Ishikawa (cell line): ENCODE data around the gene FBLN5.

Experiments used
- CEBPB ChIP-seq: IDR thresholded peaks from 2 replicates; pipeline ENCODE4 v1.6.1; 2012
- CREB1 ChIP-seq: IDR thresholded peaks from 2 replicates; pipeline ENCODE4 v1.6.1; 2012; ENCODE audit warnings: low read depth
- EGR1 ChIP-seq: IDR thresholded peaks from 2 replicates; pipeline ENCODE4 v1.6.1; 2012
- EP300 ChIP-seq: IDR thresholded peaks from 2 replicates; pipeline ENCODE4 v1.6.1; 2012; ENCODE audit warnings: borderline replicate concordance
- FOXM1 ChIP-seq: IDR thresholded peaks from 2 replicates; pipeline ENCODE4 v1.6.1; 2012; ENCODE audit warnings: low read depth, borderline replicate concordance
- NFIC ChIP-seq: IDR thresholded peaks from 2 replicates; pipeline ENCODE4 v1.6.1; 2012
- RAD21 ChIP-seq: IDR thresholded peaks from 2 replicates; pipeline ENCODE4 v1.6.1; 2012; ENCODE audit warnings: low read depth
- TAF1 ChIP-seq: IDR thresholded peaks from 2 replicates; pipeline ENCODE4 v1.6.1; 2012; ENCODE audit warnings: low read depth, mild to moderate bottlenecking
- TCF12 ChIP-seq: IDR thresholded peaks from 2 replicates; pipeline ENCODE4 v1.6.1; 2012; ENCODE audit warnings: low read depth
- TEAD4 ChIP-seq: IDR thresholded peaks from 2 replicates; pipeline ENCODE4 v1.6.1; 2012
- YY1 ChIP-seq: IDR thresholded peaks from 2 replicates; pipeline ENCODE4 v1.6.1; 2012; ENCODE audit warnings: low read depth
- ZBTB7A ChIP-seq: IDR thresholded peaks from 2 replicates; pipeline ENCODE4 v1.6.1; 2012; ENCODE audit warnings: low read depth
- TF ChIP-seq, protein P1 (sequence below): IDR thresholded peaks from 2 replicates; pipeline ENCODE4 v1.6.1; 2012
- TF ChIP-seq, protein P2 (sequence below): IDR thresholded peaks from 2 replicates; pipeline ENCODE4 v1.6.1; 2012
- TF ChIP-seq, protein P3 (sequence below): IDR thresholded peaks from 2 replicates; pipeline ENCODE4 v1.6.1; 2012; ENCODE audit warnings: low read depth, mild to moderate bottlenecking

Gene FBLN5

DNA sequence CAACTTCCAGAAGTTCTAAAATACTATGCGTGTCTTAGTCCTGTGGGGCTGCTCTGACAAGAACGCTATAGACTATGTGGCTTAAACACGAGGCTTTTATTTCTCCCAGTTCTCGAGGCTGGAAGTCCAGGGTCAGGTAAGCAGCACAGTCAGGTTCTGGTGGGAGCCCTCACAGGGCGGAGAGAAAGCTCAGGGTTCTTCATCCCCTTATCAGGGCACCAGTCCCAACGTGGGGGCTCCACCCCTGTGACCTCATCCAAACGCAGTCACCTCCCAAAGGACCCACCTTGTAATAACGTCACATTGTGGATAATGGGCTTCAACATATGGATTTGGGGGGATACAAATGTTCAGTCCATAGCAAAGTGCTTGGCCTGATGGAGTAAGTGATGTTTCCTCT is 43.0 kb downstream of the FBLN5 start:
- TF ChIP-seq ZBTB7A (no peak), NFIC (no peak), CEBPB (no peak), RAD21 (no peak), EP300 (no peak), EGR1 (no peak), CREB1 (no peak), TCF12 (no peak)
- TF ChIP-seq, protein P1, sequence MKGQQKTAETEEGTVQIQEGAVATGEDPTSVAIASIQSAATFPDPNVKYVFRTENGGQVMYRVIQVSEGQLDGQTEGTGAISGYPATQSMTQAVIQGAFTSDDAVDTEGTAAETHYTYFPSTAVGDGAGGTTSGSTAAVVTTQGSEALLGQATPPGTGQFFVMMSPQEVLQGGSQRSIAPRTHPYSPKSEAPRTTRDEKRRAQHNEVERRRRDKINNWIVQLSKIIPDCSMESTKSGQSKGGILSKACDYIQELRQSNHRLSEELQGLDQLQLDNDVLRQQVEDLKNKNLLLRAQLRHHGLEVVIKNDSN = no peak
- TF ChIP-seq, protein P2, sequence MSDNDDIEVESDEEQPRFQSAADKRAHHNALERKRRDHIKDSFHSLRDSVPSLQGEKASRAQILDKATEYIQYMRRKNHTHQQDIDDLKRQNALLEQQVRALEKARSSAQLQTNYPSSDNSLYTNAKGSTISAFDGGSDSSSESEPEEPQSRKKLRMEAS = no peak

DNA sequence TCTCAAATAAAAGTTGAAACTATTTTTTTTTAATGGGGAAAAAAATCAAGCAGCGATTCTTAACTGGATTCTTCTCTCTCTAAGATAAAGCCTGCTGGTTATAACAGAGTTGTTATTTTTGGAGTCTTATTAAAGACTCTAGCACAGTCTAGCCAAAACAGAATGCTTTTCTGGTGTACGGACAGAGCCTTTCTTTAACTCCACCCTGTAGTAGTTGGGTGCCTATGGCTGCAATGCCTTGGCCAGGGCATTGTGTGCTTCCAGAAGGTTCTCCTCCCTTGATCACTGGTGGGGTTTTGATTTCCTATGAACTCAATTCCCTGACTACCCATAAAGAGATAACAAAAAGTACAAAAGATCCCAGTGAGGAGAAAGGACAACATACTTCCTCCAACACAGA is 44.4 kb downstream of the FBLN5 start:
- no peak for TF ChIP-seq TEAD4
- no peak for TF ChIP-seq YY1
- TF ChIP-seq, protein P1 = no peak
- TF ChIP-seq EP300 = no peak
- no peak for TF ChIP-seq CREB1
- no peak for TF ChIP-seq TAF1
- no peak for TF ChIP-seq TCF12
- no peak for TF ChIP-seq RAD21
- no peak for TF ChIP-seq CEBPB
- TF ChIP-seq ZBTB7A = no peak
- TF ChIP-seq EGR1 = no peak
- TF ChIP-seq, protein P3, sequence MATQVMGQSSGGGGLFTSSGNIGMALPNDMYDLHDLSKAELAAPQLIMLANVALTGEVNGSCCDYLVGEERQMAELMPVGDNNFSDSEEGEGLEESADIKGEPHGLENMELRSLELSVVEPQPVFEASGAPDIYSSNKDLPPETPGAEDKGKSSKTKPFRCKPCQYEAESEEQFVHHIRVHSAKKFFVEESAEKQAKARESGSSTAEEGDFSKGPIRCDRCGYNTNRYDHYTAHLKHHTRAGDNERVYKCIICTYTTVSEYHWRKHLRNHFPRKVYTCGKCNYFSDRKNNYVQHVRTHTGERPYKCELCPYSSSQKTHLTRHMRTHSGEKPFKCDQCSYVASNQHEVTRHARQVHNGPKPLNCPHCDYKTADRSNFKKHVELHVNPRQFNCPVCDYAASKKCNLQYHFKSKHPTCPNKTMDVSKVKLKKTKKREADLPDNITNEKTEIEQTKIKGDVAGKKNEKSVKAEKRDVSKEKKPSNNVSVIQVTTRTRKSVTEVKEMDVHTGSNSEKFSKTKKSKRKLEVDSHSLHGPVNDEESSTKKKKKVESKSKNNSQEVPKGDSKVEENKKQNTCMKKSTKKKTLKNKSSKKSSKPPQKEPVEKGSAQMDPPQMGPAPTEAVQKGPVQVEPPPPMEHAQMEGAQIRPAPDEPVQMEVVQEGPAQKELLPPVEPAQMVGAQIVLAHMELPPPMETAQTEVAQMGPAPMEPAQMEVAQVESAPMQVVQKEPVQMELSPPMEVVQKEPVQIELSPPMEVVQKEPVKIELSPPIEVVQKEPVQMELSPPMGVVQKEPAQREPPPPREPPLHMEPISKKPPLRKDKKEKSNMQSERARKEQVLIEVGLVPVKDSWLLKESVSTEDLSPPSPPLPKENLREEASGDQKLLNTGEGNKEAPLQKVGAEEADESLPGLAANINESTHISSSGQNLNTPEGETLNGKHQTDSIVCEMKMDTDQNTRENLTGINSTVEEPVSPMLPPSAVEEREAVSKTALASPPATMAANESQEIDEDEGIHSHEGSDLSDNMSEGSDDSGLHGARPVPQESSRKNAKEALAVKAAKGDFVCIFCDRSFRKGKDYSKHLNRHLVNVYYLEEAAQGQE = no peak
- TF ChIP-seq NFIC = no peak
- TF ChIP-seq, protein P2 = no peak
- TF ChIP-seq FOXM1 = no peak

DNA sequence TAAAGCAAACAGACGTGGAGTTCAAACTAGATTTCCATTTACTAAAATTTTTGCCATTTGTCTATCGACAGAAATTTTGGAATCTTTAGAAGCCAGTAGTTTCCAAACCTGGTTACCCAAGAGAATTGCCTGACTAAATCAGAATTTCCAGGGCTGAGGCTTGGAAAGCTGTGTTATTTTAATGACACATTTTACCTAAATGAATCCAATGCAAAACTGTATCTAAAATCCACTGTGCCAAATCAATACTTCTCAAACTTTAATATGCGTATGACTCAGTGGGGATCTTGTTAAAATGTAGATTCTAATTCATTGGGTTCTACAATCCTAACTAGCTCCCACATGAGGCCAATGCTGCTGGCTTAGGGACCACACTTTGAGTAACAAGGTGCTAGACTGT is 45.2 kb downstream of the FBLN5 start:
- TF ChIP-seq YY1 (no peak), ZBTB7A (no peak), TAF1 (no peak), EP300 (no peak), NFIC (no peak), TCF12 (no peak)
- TF ChIP-seq, protein P1 = no peak

DNA sequence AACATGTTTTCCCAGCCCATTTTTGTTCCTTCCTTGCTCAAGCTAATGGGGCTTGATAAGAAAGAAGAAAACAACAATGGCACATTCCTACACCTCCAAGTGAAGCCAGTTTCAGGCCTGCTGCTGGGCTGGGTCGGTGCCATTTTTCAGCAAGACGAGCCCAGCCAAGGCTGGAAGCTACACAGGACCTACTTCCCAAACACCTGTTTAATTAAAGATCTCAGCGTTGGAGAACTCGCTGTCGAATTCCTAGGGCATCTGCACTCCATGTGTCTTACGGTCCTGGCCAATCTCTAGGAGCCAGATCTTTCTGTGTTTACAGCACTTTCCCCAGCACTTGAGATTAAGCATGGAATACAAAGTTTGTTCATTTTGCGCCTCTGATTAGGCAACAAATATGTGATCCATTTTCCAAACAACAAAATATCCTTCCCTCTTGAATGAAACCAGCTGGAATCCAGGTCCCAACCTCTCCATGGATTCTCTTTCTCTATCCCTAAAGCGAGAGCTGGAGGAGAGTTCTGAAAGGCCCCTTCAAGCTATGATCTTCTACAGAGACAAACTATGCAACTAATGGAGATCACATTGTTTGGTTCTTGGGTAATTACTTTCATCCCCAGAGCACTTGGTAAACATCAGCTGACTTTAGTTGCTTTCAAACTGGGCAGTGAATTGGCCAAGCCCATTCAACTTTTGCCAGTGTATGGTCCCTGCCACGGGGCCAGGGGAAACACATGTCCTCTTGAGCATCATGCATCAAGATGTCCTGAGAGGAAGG is 45.9 kb downstream of the FBLN5 start:
- TF ChIP-seq, protein P1 = no peak
- TF ChIP-seq, protein P2 = no peak
- no peak for TF ChIP-seq TAF1
- no peak for TF ChIP-seq EP300
- TF ChIP-seq, protein P3 = no peak
- no peak for TF ChIP-seq CEBPB
- TF ChIP-seq RAD21 = no peak
- TF ChIP-seq TCF12 = no peak
- TF ChIP-seq TEAD4 = no peak
- TF ChIP-seq ZBTB7A = no peak
- no peak for TF ChIP-seq YY1
- TF ChIP-seq NFIC = no peak

DNA sequence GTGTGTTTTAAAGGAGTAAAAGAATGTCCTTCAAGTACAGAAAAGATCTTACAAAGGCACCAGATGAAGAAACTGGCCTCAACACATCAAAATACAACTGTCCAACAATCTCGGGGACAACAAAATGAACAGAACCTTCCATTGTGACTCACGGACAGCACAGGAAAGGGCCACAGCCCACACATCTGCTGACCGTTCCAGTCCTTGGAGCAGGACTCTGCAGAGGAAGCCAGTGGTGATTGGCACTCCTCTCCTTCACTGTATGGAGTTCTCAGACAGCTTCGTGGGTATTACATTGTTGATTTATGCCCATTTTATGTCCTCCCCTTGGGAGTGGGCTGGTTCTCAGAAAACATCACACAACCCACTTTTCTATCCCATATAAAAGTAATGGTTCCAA is 47.7 kb downstream of the FBLN5 start:
- TF ChIP-seq EGR1 (no peak), RAD21 (no peak), ZBTB7A (no peak), FOXM1 (no peak), TAF1 (no peak)
